B cell (primary cell): ENCODE data around the gene GSTO2. TPM values are rescaled to one million over a fixed set of nuclear protein-coding genes. Genes with fewer than 3 reads are reported as not detected.

Source experiments
- ATAC-seq: fragments of 200-7000 bp; cut with Tn5 transposase; one replicate; pipeline ENCODE4 v1.10.0; 2021; ENCODE audit warnings: low read depth, mild to moderate bottlenecking, moderate number of reproducible peaks, moderate library complexity
- CTCF ChIA-PET: fragments of 350-600 bp; sonication (Branson Sonifier 250); formaldehyde crosslinking; loops from one replicate; lab custom pipeline; 2021; ENCODE audit warnings: antibody characterized with exemption, inconsistent platforms; lab: Charles Lee
- POLR2A ChIA-PET: fragments of 350-600 bp; sonication (Branson Sonifier 250); formaldehyde crosslinking; loops from one replicate; lab custom pipeline; 2021; ENCODE audit warnings: antibody characterized with exemption; lab: Charles Lee
- DNase-seq: peaks from one replicate; pipeline ENCODE4 v3.0.0; 2013
- H2AFZ ChIP-seq: 2 replicates; pipeline ENCODE4 v1.6.1; 2012; ENCODE audit warnings: mild to moderate bottlenecking, low read depth, low read length; ENCODE audit not compliant: insufficient read depth, poor library complexity, severe bottlenecking
- H3K27ac ChIP-seq, 2 donors: 1 replicate in 1 of 2; 2 replicates in 1 of 2; pipeline ENCODE4 v1.5.1; 2012 to 2013; ENCODE audit warnings: low read length in 2 of 2, mild to moderate bottlenecking in 2 of 2, moderate library complexity in 1 of 2
- H3K27me3 ChIP-seq, 4 experiments: fragments of 200-600 bp in 1 of 4; sonication (generic) in 1 of 4; replicated peaks in 1 of 4; 1 replicate in 2 of 4; 2 replicates in 2 of 4; pipeline versions ENCODE4 v1.6.1 to v1.7.0; 2013 to 2016; ENCODE audit warnings: low read length in 3 of 4, mild to moderate bottlenecking in 2 of 4, mixed read lengths in 1 of 4, moderate library complexity in 1 of 4; ENCODE audit not compliant: insufficient read depth in 4 of 4, control insufficient read depth in 3 of 4; ENCODE audit errors: control extremely low read depth in 1 of 4
- H3K36me3 ChIP-seq, 2 experiments: replicated peaks in 1 of 2; 1 replicate in 1 of 2; 2 replicates in 1 of 2; pipeline versions ENCODE4 v1.6.1 to v1.7.1; 2013; ENCODE audit warnings: low read length in 1 of 2; ENCODE audit not compliant: insufficient read depth in 2 of 2, control insufficient read depth in 1 of 2; ENCODE audit errors: control extremely low read depth in 1 of 2, extremely low read depth in 1 of 2
- H3K4me1 ChIP-seq, 2 donors: fragments of 200-600 bp in 1 of 2; sonication (generic) in 1 of 2; 1 replicate in 1 of 2; 2 replicates in 1 of 2; pipeline versions ENCODE4 v1.5.1 to v1.6.1; 2013 to 2017; ENCODE audit warnings: low read length in 2 of 2; ENCODE audit not compliant: control insufficient read depth in 2 of 2, insufficient read depth in 2 of 2
- H3K4me2 ChIP-seq: replicated peaks from 2 replicates; pipeline ENCODE3; 2012; ENCODE audit warnings: mild to moderate bottlenecking, low read depth, low read length; ENCODE audit not compliant: poor library complexity, severe bottlenecking
- H3K4me3 ChIP-seq, 5 experiments: fragments of 200-600 bp in 1 of 5; sonication (generic) in 1 of 5; 1 replicate in 3 of 5; 2 replicates in 2 of 5; pipeline versions ENCODE4 v1.5.1 to v1.7.0; 2011 to 2016; ENCODE audit warnings: low read length in 4 of 5, mild to moderate bottlenecking in 4 of 5, low read depth in 2 of 5, control low read depth in 1 of 5, moderate library complexity in 1 of 5; ENCODE audit not compliant: insufficient read depth in 1 of 5; ENCODE audit errors: control extremely low read depth in 1 of 5, extremely low read depth in 1 of 5
- H3K79me2 ChIP-seq: fragments of 200-600 bp; sonication (generic); one replicate; pipeline ENCODE4 v1.6.0; 2016; ENCODE audit warnings: low read length; ENCODE audit not compliant: control insufficient read depth, insufficient read depth
- H3K9ac ChIP-seq: fragments of 200-600 bp; sonication (generic); 2 replicates; pipeline ENCODE4 v1.6.1; 2017; ENCODE audit warnings: mild to moderate bottlenecking, low read length, moderate library complexity
- H3K9me3 ChIP-seq, 3 donors: one replicate each; pipeline versions ENCODE4 v1.6.1 to v1.7.1; 2013; ENCODE audit warnings: low read length in 2 of 3; ENCODE audit not compliant: control insufficient read depth in 2 of 3, insufficient read depth in 1 of 3; ENCODE audit errors: control extremely low read depth in 1 of 3
- H4K20me1 ChIP-seq: 2 replicates; pipeline ENCODE4 v1.6.0; 2012; ENCODE audit warnings: mild to moderate bottlenecking, low read length; ENCODE audit not compliant: insufficient read depth, control insufficient read depth, poor library complexity, severe bottlenecking
- H3K27ac Mint-ChIP-seq: one replicate; pipeline ENCODE4 v1.8.0; 2021; ENCODE audit warnings: mixed read lengths
- H3K27me3 Mint-ChIP-seq: one replicate; pipeline ENCODE4 v1.8.0; 2021; ENCODE audit warnings: mixed read lengths
- H3K4me1 Mint-ChIP-seq: one replicate; pipeline ENCODE4 v1.8.0; 2021; ENCODE audit warnings: mixed read lengths
- H3K4me3 Mint-ChIP-seq: one replicate; pipeline ENCODE4 v1.8.0; 2021; ENCODE audit warnings: mixed read lengths
- H3K9me3 Mint-ChIP-seq: one replicate; pipeline ENCODE4 v1.8.0; 2022; ENCODE audit warnings: mixed read lengths; ENCODE audit not compliant: insufficient read depth
- CTCF ChIP-seq: fragments of 200-600 bp; IDR thresholded peaks from one replicate; pipeline ENCODE4 v1.8.0; 2022; ENCODE audit warnings: antibody characterized with exemption, mild to moderate bottlenecking
- EZH2 ChIP-seq: IDR thresholded peaks from 2 replicates; pipeline ENCODE4 v1.6.1; 2012; ENCODE audit warnings: borderline replicate concordance, low read depth, mild to moderate bottlenecking, moderate library complexity, low read length; ENCODE audit not compliant: insufficient read depth, poor library complexity, severe bottlenecking
- WGBS: methylation state at CpG from one replicate; pipeline ENCODE4 v1.1.5; 2013; ENCODE audit warnings: missing lambda C conversion rate; ENCODE audit not compliant: insufficient coverage; 5-methylcytosine and 5-hydroxymethylcytosine counted together
- intact Hi-C: fragments of 100-400 bp; cut with micrococcal nuclease; formaldehyde crosslinking; loops from one replicate; pipeline ENCODE4 v1.10.0; 2022
- polyA plus RNA-seq: library from polyadenylated mRNA; depleted of rRNA; stranded (reverse); fragments of >200 nt; gene quantifications from 2 replicates; pipeline ENCODE4 v1.2.3, GENCODE V29; 2012
- total RNA-seq, 2 donors: library from RNA; stranded (reverse); fragments of 120-200 nt in 1 of 2; gene quantifications; 1 replicate in 1 of 2; 2 replicates in 1 of 2; pipeline versions ENCODE4 v1.2.3 to v1.2.4, GENCODE V29; 2013 to 2022

Gene GSTO2
- total and polyA plus RNA-seq, 2 donors (not counting 1 experiment from before 2014, with no cell fraction given): 0.16 to 0.89 TPM

DNA sequence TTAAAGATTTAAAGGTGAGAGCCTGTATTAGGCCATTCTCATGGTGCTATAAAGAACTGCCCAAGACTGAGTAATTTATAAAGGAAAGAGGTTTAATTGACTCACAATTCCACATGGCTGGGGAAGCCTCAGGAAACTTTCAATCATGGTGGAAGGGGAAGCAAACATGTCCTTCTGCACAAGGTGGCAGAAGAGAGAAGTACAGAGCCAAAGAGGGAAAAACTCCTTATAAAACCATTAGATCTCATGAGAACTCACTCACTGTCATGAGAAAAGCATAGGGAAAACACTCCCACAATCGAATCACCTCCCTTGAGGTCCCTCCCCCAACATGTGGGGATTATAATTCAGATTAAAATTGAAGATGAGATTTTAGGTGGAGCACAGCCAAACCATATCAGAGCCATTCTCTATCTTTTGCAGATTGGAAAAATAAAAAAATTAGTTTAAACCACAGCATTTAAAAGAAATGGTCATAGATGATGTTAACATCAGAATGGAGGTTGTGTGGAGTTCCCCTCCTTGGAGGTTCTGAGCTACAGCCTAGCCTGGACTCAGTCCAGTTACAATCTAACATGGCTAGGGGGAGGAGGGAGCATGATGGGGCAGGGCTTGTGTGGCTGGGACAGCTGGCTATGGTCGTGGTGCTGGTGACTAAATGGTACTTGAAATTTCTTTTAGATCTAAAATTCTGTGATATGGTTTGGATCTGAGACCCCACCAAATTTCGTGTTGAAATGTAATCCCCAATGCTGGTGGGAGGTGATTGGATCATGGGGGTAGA lies 33.1 kb downstream of the GSTO2 start:
- H3K27me3 Mint-ChIP-seq: peaks cover 21% of the 10 kb centered on the region
- whole genome bisulfite sequencing: 94% methylated on average over 2 of the region's 3 CpGs
- no peak overlapping the region for H2AFZ ChIP-seq
- no peak overlapping the region for H3K27ac Mint-ChIP-seq
- H3K27ac ChIP-seq: no peak overlapping the region
- ChIA-PET POLR2A (no interaction called here), CTCF (interaction anchor here (8.1 to 23.3 kb wide), 3 partner anchors 9 to 46 kb away, joined by 108 to 594 read pairs (median 160); partner anchors contain the start of gene CFAP58)
- DNase-seq: no peak
- no peak overlapping the region for H3K9ac ChIP-seq
- no peak overlapping the region for H3K4me3 Mint-ChIP-seq
- H3K36me3 ChIP-seq: no peaks in the 10 kb centered on the region
- H4K20me1 ChIP-seq: no peaks in the 10 kb centered on the region
- H3K9me3 Mint-ChIP-seq: no peaks in the 10 kb centered on the region
- peaks cover 8% of the 10 kb centered on the region for H3K4me1 Mint-ChIP-seq
- H3K27me3 ChIP-seq: peaks cover 0 to 13% (median 0%) of the 10 kb centered on the region in 4 experiments
- no peak for ATAC-seq
- no peaks in the 10 kb centered on the region for H3K9me3 ChIP-seq
- intact Hi-C loops: no loop called here
- H3K4me1 ChIP-seq: peaks cover 3 to 7% of the 10 kb centered on the region in 2 donors
- no peaks in the 10 kb centered on the region for H3K79me2 ChIP-seq
- no peak overlapping the region for H3K4me3 ChIP-seq
- no peak for TF ChIP-seq EZH2
- TF ChIP-seq CTCF: no peak
- H3K4me2 ChIP-seq: no peak overlapping the region
